GM12878 (cell line): Measurements from ENCODE around the gene BAG3. TPM values are rescaled to one million over a fixed set of nuclear protein-coding genes. Genes with fewer than 3 reads are reported as not detected.
"Not testable (repeated sequence)": the region's sequence is repeated elsewhere in the genome, so short reads cannot be mapped to it uniquely, and the experiment has no call there.

Experiments used
- ATAC-seq: fragments of 200-7000 bp; cut with Tn5 transposase; 3 replicates; pipeline ENCODE4 v1.9.1; 2020; ENCODE audit warnings: mild to moderate bottlenecking, moderate library complexity
- BruUV-seq: library from RNA; stranded (reverse); fragments of 400-500 nt; replicated peaks from 2 replicates; lab custom pipeline; 2021; lab: Mats Ljungman, UMichigan
- CTCF ChIA-PET: fragments of 300-600 bp; sonication (Branson Sonifier 250); formaldehyde crosslinking; extraction: SDS; loops from one replicate; lab custom pipeline; 2021; ENCODE audit warnings: inconsistent platforms; lab: Yijun Ruan, JAX
- POLR2A ChIA-PET: fragments of 350-600 bp; formaldehyde crosslinking; extraction: SDS; loops from one replicate; lab custom pipeline; 2021; ENCODE audit warnings: inconsistent platforms; lab: Charles Lee
- RAD21 ChIA-PET: fragments of 300-600 bp; sonication (Branson Sonifier 250); formaldehyde crosslinking; loops from one replicate; lab custom pipeline; 2023; ENCODE audit warnings: antibody characterized with exemption; ENCODE audit not compliant: unreplicated experiment; lab: Charles Lee
- SMC1A ChIA-PET: fragments of 300-600 bp; sonication (Branson Sonifier 250); formaldehyde crosslinking; loops from one replicate; lab custom pipeline; 2023; ENCODE audit not compliant: unreplicated experiment, uncharacterized antibody; lab: Charles Lee
- DNase-seq: peaks from one replicate; pipeline ENCODE4 v3.0.0-alpha.2; 2011; ENCODE audit warnings: low read depth, low spot score
- FAIRE-seq: peaks from 3 replicates; lab custom pipeline; 2011; peaks lifted over from hg19 to GRCh38; lab: Jason Lieb, UNC
- H2AFZ ChIP-seq: 2 replicates; pipeline ENCODE4 v1.6.0; 2011; ENCODE audit warnings: low read depth, low read length, control low read depth; ENCODE audit not compliant: control insufficient read depth
- H3K27ac ChIP-seq: 2 replicates; pipeline ENCODE4 v1.5.1; 2011; ENCODE audit warnings: control low read depth; ENCODE audit not compliant: control insufficient read depth, insufficient read depth
- H3K27me3 ChIP-seq, 2 experiments: replicated peaks in 1 of 2; 2 replicates each; pipeline versions ENCODE4 v1.6.0 to v1.6.1; 2011; ENCODE audit warnings: low read length in 1 of 2; ENCODE audit not compliant: control insufficient read depth in 2 of 2, insufficient read depth in 2 of 2
- H3K36me3 ChIP-seq, 2 experiments: 2 replicates each; pipeline ENCODE4 v1.5.1; 2011; ENCODE audit warnings: low read length in 1 of 2; ENCODE audit not compliant: control insufficient read depth in 2 of 2, insufficient read depth in 2 of 2
- H3K4me1 ChIP-seq: 2 replicates; pipeline ENCODE4 v1.6.1; 2011; ENCODE audit warnings: mild to moderate bottlenecking, low read length, moderate library complexity, mixed read lengths; ENCODE audit not compliant: control insufficient read depth, insufficient read depth
- H3K4me2 ChIP-seq: 2 replicates; pipeline ENCODE4 v1.6.0; 2011; ENCODE audit warnings: control low read depth; ENCODE audit not compliant: control insufficient read depth, insufficient read depth
- H3K4me3 ChIP-seq: fragments of 200-600 bp; sonication (generic); 2 replicates; pipeline ENCODE4 v1.5.1; 2016
- H3K79me2 ChIP-seq: 2 replicates; pipeline ENCODE4 v1.6.0; 2011; ENCODE audit warnings: low read length; ENCODE audit not compliant: control insufficient read depth, insufficient read depth
- H3K9ac ChIP-seq: 2 replicates; pipeline ENCODE4 v1.8.0; 2011; ENCODE audit warnings: low read length, control low read depth, mixed read lengths; ENCODE audit not compliant: control insufficient read depth, insufficient read depth
- H3K9me3 ChIP-seq: replicated peaks from 3 replicates; pipeline ENCODE4 v1.5.1; 2011; ENCODE audit warnings: mild to moderate bottlenecking, low read length; ENCODE audit not compliant: control insufficient read depth, insufficient read depth
- H4K20me1 ChIP-seq: 2 replicates; pipeline ENCODE4 v1.6.0; 2011; ENCODE audit not compliant: control insufficient read depth, insufficient read depth
- MEF2B ChIP-seq: fragments of 450-650 bp; IDR thresholded peaks from 2 replicates; pipeline ENCODE4 v1.6.1; 2018; ENCODE audit warnings: mild to moderate bottlenecking, moderate library complexity; ENCODE audit not compliant: partially characterized antibody, poor library complexity, severe bottlenecking
- RELB ChIP-seq: fragments of 450-650 bp; IDR thresholded peaks from 2 replicates; pipeline ENCODE4 v1.6.1; 2017; ENCODE audit warnings: low read depth, mild to moderate bottlenecking, moderate library complexity
- WGBS: methylation state at CpG from one replicate; pipeline ENCODE4 v1.1.6; 2016; ENCODE audit warnings: low lambda C conversion rate; ENCODE audit not compliant: insufficient replicate concordance, insufficient coverage; ENCODE audit errors: missing lambda C conversion rate; 5-methylcytosine and 5-hydroxymethylcytosine counted together
- in situ Hi-C: fragments of 300-500 bp; cut with MboI; formaldehyde crosslinking; loops from 9 replicates; pipeline ENCODE4 v1.14.3; 2018; ENCODE audit warnings: mixed read lengths
- intact Hi-C: fragments of 100-400 bp; cut with micrococcal nuclease; formaldehyde crosslinking; loops from one replicate; pipeline ENCODE4 v1.14.2; 2022; ENCODE audit not compliant: unreplicated experiment
- polyA plus RNA-seq, 11 experiments: library from polyadenylated mRNA; depleted of rRNA in 4 of 11; unstranded in 6 of 11; stranded (reverse) in 5 of 11; fragments of >200 nt; fragmentation: Nextera tagmentation in 4 of 11; fragmentation: Illumina TruSeq in 1 of 11; extraction: Ambion mirVana in 4 of 11; extraction: Trizol in 1 of 11; gene quantifications; 1 replicate in 1 of 11; 2 replicates in 10 of 11; pipeline versions ENCODE4 v1.2.1 to v1.2.3, GENCODE V29; 2011 to 2016; ENCODE audit warnings: inconsistent platforms in 2 of 11, missing spikeins in 2 of 11, low read depth in 1 of 11
- total RNA-seq, 4 experiments: library from RNA; depleted of rRNA in 3 of 4; stranded (reverse); fragments of >200 nt in 3 of 4; fragmentation: Illumina TruSeq in 1 of 4; extraction: Trizol in 1 of 4; gene quantifications; 2 replicates each; pipeline versions ENCODE4 v1.2.1 to v1.2.3, GENCODE V29; 2013 to 2021
- TF ChIP-seq, protein P1 (sequence below): fragments of 450-650 bp; IDR thresholded peaks from 2 replicates; pipeline ENCODE4 v1.6.1; 2017; ENCODE audit warnings: mild to moderate bottlenecking, low read depth, inconsistent platforms; ENCODE audit not compliant: poor library complexity, severe bottlenecking

Gene BAG3
- total and polyA plus RNA-seq, 10 of the 15 experiments (the other 5 are each of a cell fraction or from before 2014, with no cell fraction given), result 0.71 to 14.1 (median 4.3) TPM

DNA sequence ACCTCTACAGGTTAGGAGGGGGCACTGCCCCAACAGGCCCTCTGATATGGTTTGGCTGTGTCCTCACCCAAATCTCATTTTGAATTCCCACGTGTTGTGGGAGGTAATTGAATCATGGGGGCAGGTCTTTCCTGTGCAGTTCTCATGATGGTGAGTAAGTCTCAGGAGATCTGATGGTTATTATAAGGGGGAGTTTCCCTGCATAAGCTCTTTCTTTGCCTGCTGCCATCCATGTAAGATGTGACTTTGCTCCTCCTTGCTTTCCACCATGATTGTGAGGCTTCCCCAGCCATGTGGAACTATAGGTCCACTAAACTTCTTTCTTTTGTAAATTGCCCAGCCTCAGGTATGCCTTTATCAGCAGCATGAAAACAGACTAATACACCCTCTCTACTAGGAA is 59.8 kb downstream of the BAG3 start:
- H3K4me3 ChIP-seq, CTCF ChIA-PET, ATAC-seq, H3K27ac ChIP-seq, POLR2A ChIA-PET, FAIRE-seq, H3K36me3 ChIP-seq, H3K27me3 ChIP-seq, BruUV-seq, DNase-seq, H3K79me2 ChIP-seq: not testable (repeated sequence)
- ChIA-PET SMC1A (interaction anchor here (1.2 to 1.3 kb wide), 2 partner anchors 9 to 14 kb away, joined by 3 to 6 read pairs; no protein-coding TSS in a partner anchor), RAD21 (interaction anchor here (1.2 to 1.5 kb wide), 2 partner anchors 15 to 26 kb away, joined by 4 to 5 read pairs; partner anchors contain the start of gene INPP5F)
- peaks cover 32% of the 10 kb centered on the region for H3K4me1 ChIP-seq
- 0% methylated on average over 1 of the region's 1 CpG for WGBS
- TF ChIP-seq, protein P1, sequence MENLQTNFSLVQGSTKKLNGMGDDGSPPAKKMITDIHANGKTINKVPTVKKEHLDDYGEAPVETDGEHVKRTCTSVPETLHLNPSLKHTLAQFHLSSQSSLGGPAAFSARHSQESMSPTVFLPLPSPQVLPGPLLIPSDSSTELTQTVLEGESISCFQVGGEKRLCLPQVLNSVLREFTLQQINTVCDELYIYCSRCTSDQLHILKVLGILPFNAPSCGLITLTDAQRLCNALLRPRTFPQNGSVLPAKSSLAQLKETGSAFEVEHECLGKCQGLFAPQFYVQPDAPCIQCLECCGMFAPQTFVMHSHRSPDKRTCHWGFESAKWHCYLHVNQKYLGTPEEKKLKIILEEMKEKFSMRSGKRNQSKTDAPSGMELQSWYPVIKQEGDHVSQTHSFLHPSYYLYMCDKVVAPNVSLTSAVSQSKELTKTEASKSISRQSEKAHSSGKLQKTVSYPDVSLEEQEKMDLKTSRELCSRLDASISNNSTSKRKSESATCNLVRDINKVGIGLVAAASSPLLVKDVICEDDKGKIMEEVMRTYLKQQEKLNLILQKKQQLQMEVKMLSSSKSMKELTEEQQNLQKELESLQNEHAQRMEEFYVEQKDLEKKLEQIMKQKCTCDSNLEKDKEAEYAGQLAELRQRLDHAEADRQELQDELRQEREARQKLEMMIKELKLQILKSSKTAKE, result peak; percentile 19
- TF ChIP-seq MEF2B (peak; percentile 33), RELB (0 out of 2 replicates have a peak, but pooled peaks have one; percentile 33)
- TF ChIP-seq, all 136 proteins: peak for 3; not testable (repeated sequence) for 133
- H4K20me1 ChIP-seq, in situ Hi-C loops, H3K9ac ChIP-seq, H2AFZ ChIP-seq, intact Hi-C loops, H3K4me2 ChIP-seq: not testable (repeated sequence)
- H3K9me3 ChIP-seq, result peaks cover 33% of the 10 kb centered on the region
